Loucy (cell line): ENCODE data around the gene ARL2BP.
A peak's percentile ranks its signal among the peaks of the same experiment; 100 is the strongest.

Experiments used
- H2AFZ ChIP-seq: fragments of 200-600 bp; sonication (generic); 2 replicates; pipeline ENCODE4 v1.6.0; 2016; ENCODE audit warnings: antibody characterized with exemption, mild to moderate bottlenecking, low read length, moderate library complexity
- H3F3A ChIP-seq: fragments of 200-600 bp; 2 replicates; pipeline ENCODE4 v1.6.0; 2016; ENCODE audit warnings: antibody characterized with exemption, low read depth, mild to moderate bottlenecking
- H3K27me3 ChIP-seq: fragments of 200-600 bp; sonication (generic); 2 replicates; pipeline ENCODE4 v1.6.1; 2014; ENCODE audit warnings: low read length, mild to moderate bottlenecking; ENCODE audit not compliant: insufficient read depth, poor library complexity, severe bottlenecking
- H3K36me3 ChIP-seq: fragments of 200-600 bp; sonication (generic); 2 replicates; pipeline ENCODE4 v1.6.1; 2016; ENCODE audit warnings: low read length; ENCODE audit not compliant: insufficient read depth
- H3K4me1 ChIP-seq: fragments of 200-600 bp; sonication (generic); 2 replicates; pipeline ENCODE4 v1.5.1; 2014; ENCODE audit warnings: low read length, mild to moderate bottlenecking; ENCODE audit not compliant: insufficient read depth, poor library complexity, severe bottlenecking
- H3K4me2 ChIP-seq: fragments of 200-600 bp; sonication (generic); 2 replicates; pipeline ENCODE4 v1.6.0; 2014; ENCODE audit warnings: antibody characterized with exemption, low read length, low read depth, mild to moderate bottlenecking; ENCODE audit not compliant: poor library complexity, severe bottlenecking
- H3K4me3 ChIP-seq: fragments of 200-600 bp; sonication (generic); 2 replicates; pipeline ENCODE4 v1.5.1; 2014; ENCODE audit warnings: low read length, mild to moderate bottlenecking, mixed read lengths; ENCODE audit not compliant: poor library complexity, severe bottlenecking
- H3K79me2 ChIP-seq: fragments of 200-600 bp; sonication (generic); 2 replicates; pipeline ENCODE4 v1.6.1; 2014; ENCODE audit warnings: low read length; ENCODE audit not compliant: insufficient read depth
- H3K9ac ChIP-seq: fragments of 200-600 bp; sonication (generic); 2 replicates; pipeline ENCODE4 v1.6.0; 2014; ENCODE audit warnings: mild to moderate bottlenecking, low read depth, low read length, moderate library complexity; ENCODE audit not compliant: poor library complexity, severe bottlenecking
- H3K9me2 ChIP-seq: fragments of 200-600 bp; sonication (generic); replicated peaks from 2 replicates; pipeline ENCODE4 v1.6.1; 2016; ENCODE audit warnings: low read depth, low read length, mixed read lengths
- H3K9me3 ChIP-seq: fragments of 200-600 bp; sonication (generic); 2 replicates; pipeline ENCODE4 v1.6.1; 2014; ENCODE audit warnings: mild to moderate bottlenecking, antibody characterized with exemption, low read length, low read depth; ENCODE audit not compliant: insufficient read depth
- H4K20me1 ChIP-seq: fragments of 200-600 bp; sonication (generic); 2 replicates; pipeline ENCODE4 v1.6.0; 2014; ENCODE audit warnings: antibody characterized with exemption, low read length, mild to moderate bottlenecking; ENCODE audit not compliant: insufficient read depth, poor library complexity, severe bottlenecking
- EZH2phosphoT487 ChIP-seq: fragments of 200-600 bp; IDR thresholded peaks from 2 replicates; pipeline ENCODE4 v1.6.1; 2018; ENCODE audit warnings: antibody characterized with exemption, mild to moderate bottlenecking, moderate library complexity, borderline replicate concordance
- TF ChIP-seq, protein P1 (sequence below): fragments of 200-600 bp; sonication (generic); conservative IDR thresholded peaks from 2 replicates; pipeline ENCODE4 v1.5.1; 2014; ENCODE audit warnings: mild to moderate bottlenecking, antibody characterized with exemption, low read length

The ARL2BP gene

GRCh38 chr16:57242650-57243049 lies 2.4 kb upstream of the ARL2BP start:
- H3K27me3 ChIP-seq = no peaks in the 10 kb centered on the region
- TF ChIP-seq, protein P1, sequence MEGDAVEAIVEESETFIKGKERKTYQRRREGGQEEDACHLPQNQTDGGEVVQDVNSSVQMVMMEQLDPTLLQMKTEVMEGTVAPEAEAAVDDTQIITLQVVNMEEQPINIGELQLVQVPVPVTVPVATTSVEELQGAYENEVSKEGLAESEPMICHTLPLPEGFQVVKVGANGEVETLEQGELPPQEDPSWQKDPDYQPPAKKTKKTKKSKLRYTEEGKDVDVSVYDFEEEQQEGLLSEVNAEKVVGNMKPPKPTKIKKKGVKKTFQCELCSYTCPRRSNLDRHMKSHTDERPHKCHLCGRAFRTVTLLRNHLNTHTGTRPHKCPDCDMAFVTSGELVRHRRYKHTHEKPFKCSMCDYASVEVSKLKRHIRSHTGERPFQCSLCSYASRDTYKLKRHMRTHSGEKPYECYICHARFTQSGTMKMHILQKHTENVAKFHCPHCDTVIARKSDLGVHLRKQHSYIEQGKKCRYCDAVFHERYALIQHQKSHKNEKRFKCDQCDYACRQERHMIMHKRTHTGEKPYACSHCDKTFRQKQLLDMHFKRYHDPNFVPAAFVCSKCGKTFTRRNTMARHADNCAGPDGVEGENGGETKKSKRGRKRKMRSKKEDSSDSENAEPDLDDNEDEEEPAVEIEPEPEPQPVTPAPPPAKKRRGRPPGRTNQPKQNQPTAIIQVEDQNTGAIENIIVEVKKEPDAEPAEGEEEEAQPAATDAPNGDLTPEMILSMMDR = no peak
- no peak for TF ChIP-seq EZH2phosphoT487
- no peak overlapping the region for H3K4me2 ChIP-seq
- H3F3A ChIP-seq = no peaks in the 10 kb centered on the region
- no peaks in the 10 kb centered on the region for H3K9me3 ChIP-seq
- no peak overlapping the region for H3K9ac ChIP-seq
- no peaks in the 10 kb centered on the region for H3K9me2 ChIP-seq
- H3K4me1 ChIP-seq = peaks cover 14% of the 10 kb centered on the region
- peaks cover 28% of the 10 kb centered on the region; the same call in 1 of the 2 replicates for H3K36me3 ChIP-seq
- H2AFZ ChIP-seq = no peak overlapping the region
- peaks cover 15% of the 10 kb centered on the region for H3K79me2 ChIP-seq
- no peaks in the 10 kb centered on the region for H4K20me1 ChIP-seq
- no peak overlapping the region for H3K4me3 ChIP-seq

- no peaks in the 10 kb centered on the region for H3F3A ChIP-seq
- H2AFZ ChIP-seq = peak overlapping the region; percentile 86
- TF ChIP-seq EZH2phosphoT487 = no peak
- TF ChIP-seq, protein P1 = no peak
- H3K4me1 ChIP-seq = peaks cover 14% of the 10 kb centered on the region
- no peaks in the 10 kb centered on the region for H4K20me1 ChIP-seq
- no peaks in the 10 kb centered on the region for H3K9me3 ChIP-seq
- H3K36me3 ChIP-seq = peaks cover 16% of the 10 kb centered on the region; the same call in 1 of the 2 replicates
- H3K9me2 ChIP-seq = no peaks in the 10 kb centered on the region
- H3K4me3 ChIP-seq = peak overlapping the region; percentile 77
- H3K79me2 ChIP-seq = peaks cover 15% of the 10 kb centered on the region
- peak overlapping the region; percentile 96 for H3K4me2 ChIP-seq
- no peaks in the 10 kb centered on the region for H3K27me3 ChIP-seq
- H3K9ac ChIP-seq = peak overlapping the region; percentile 81
These were observed 644 bp upstream of the ARL2BP start for GRCh38 chr16:57244463-57244766.

DNA sequence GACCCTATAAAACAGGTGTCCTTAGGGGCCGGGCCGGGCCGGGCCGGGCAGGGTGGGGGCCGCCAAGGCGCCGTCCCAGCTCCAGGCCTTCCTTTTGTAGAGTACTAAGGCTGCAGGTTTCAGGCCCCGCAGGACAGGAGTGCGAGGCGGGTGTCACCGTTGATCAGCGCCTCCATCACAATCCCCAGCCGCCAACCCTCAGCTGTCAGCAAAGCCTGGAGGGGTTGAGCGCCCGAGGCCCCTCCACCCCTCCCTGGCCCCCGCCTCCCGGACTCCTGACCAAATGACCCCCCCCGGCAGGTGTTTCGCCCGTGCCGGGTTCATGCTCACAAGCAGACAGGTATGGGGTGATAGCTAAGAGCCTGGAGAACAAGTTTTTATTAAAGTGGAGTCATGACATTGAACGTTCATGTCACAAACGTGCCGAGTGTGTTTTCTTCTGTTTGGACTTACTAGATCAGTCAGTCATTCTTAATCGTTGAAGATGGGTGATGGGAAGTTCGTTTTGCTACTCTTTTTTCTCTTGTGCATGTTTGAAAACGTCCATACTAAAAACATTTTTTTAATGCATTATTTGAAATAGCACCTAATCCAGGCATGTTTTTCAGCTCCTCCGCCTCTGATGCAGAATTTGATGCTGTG lies 534 bp downstream of the ARL2BP start:
- H3K27me3 ChIP-seq = no peaks in the 10 kb centered on the region

More for the DNA sequence above, 534 bp downstream of the ARL2BP start:
- H4K20me1 ChIP-seq = no peaks in the 10 kb centered on the region
- peak overlapping the region; percentile 81 for H3K9ac ChIP-seq
- peak overlapping the region; percentile 85 for H2AFZ ChIP-seq
- peak overlapping the region; percentile 77 for H3K4me3 ChIP-seq
- H3K79me2 ChIP-seq = peaks cover 15% of the 10 kb centered on the region
- TF ChIP-seq, protein P1 = no peak
- TF ChIP-seq EZH2phosphoT487 = no peak
- peak overlapping the region; percentile 74 for H3K4me2 ChIP-seq
- peaks cover 14% of the 10 kb centered on the region for H3K4me1 ChIP-seq
- H3F3A ChIP-seq = no peaks in the 10 kb centered on the region
- no peaks in the 10 kb centered on the region for H3K9me2 ChIP-seq
- H3K9me3 ChIP-seq = no peaks in the 10 kb centered on the region
- peaks cover 6% of the 10 kb centered on the region; the same call in 1 of the 2 replicates for H3K36me3 ChIP-seq
